Activated CD4-positive, alpha-beta T cell treated with anti-CD3 and anti-CD28 coated beads, Interleukin-2, Interleukin-6, amounts not matched to agents 100 ng/mL and 50 ng/mL, durations not matched to agents 16 hours and 8 hours (primary cell): ENCODE measurements around the gene KCTD4.
"Not testable (repeated sequence)": the region's sequence is repeated elsewhere in the genome, so short reads cannot be mapped to it uniquely, and the experiment has no call there.

Experiments
- DNase-seq: peaks from one replicate; pipeline ENCODE4 v3.0.0-alpha.2; 2020

The KCTD4 gene

DNA sequence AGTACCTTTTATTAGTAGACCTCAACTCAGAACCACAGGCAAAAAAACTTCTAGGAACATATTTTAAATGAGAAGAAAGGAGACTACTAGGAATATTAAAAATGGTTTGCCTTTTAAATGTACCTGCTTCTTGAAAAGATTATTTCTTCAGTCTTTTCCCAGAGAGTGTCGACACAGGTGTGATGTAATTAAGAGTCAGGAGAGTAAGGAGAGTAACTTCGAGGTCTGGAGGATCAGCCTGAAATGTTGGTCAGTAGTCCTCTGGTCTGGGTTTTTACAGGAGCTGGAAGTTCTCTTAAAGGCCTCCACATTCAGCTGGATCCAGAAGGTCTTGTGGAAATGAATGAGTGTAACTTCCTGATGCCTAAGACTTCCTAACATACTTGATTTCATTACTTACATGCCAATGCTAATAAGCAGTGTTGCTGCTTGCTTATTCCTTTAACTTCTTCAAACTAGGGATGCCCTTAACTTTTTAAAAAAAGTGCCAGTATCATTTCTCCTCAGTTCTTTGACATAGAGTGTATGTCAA lies at the start of gene KCTD4:
TSS of gene KCTD4 (minus strand) at position 345 of the 532 bp plus-strand sequence. CDS start 6,478 bp downstream, outside the sequence.
- DNase-seq, result no peak

- DNase-seq, result no peak
Measured at GRCh38 chr13:45249662-45250061, 48.8 kb upstream of the KCTD4 start.

GRCh38 chr13:45244736-45245135 lies 43.9 kb upstream of the KCTD4 start:
- DNase-seq, result not testable (repeated sequence)

DNA sequence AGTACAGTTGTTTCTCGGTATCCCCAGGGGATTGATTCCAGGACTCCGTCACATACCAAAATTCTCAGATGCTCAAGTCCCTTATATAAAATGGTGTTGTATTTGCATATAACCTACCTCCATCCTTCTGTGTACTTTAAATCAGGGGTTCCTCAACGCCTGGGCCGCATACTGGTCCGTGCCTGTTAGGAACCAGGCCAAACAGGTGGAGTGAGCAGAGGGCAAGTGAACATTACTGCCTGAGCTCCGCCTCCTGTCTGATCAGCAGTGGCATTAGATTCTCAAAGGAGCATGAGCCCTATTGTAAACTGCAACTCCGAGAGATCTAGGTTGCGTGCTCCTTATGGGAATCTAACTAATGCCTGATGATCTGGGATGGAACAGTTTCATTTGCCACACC lies 42.2 kb upstream of the KCTD4 start:
- no peak for DNase-seq

- no peak for DNase-seq
Measured at GRCh38 chr13:45242524-45242923, 41.7 kb upstream of the KCTD4 start.

- DNase-seq, result no peak
Measured at GRCh38 chr13:45242070-45242469, 41.2 kb upstream of the KCTD4 start.

GRCh38 chr13:45240143-45240542 lies 39.3 kb upstream of the KCTD4 start:
- DNase-seq, result no peak

GRCh38 chr13:45238945-45239795 lies 38.3 kb upstream of the KCTD4 start:
- DNase-seq, result no peak

- no peak for DNase-seq
Measured at GRCh38 chr13:45232591-45232990, 31.7 kb upstream of the KCTD4 start.

DNA sequence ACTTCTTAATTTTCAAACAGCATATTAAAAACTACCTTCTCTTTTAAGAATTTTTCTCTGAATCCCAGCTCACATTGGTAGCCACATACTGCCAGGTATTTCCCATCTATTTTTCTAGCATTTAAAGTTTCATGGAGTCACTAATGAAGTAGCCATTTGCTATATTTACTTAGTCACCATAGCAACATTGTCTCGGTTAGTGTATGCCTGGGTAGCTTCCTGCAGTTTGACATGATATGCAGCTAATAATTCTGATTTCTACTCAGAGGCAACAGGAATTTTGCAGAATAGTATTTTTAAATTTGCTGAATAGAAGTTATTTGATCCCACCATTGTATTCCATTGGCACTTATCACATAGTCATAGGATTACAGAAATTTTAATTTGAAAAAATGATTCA lies 30.9 kb upstream of the KCTD4 start:
- DNase-seq, result no peak

DNA sequence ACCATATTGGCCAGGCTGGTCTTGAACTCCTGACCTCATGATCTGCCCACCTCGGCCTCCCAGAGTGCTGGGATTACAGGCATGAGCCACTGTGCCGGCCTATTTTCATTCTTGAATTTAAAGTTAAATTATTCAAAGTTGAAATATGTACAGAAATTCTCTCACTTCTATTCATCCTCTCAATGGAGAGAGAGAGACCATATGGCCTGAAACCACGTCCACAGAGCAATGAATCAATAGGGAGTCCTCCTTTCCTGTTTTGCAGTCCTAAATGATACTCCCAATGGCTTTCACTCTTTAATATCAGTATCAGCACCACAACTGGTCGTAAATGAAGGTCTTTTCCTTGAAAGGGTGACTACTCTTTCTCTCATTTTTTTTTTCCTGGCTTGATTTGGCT lies 30.5 kb upstream of the KCTD4 start:
- DNase-seq, result no peak

- no peak for DNase-seq
Measured at GRCh38 chr13:45229172-45229571, 28.3 kb upstream of the KCTD4 start.

DNA sequence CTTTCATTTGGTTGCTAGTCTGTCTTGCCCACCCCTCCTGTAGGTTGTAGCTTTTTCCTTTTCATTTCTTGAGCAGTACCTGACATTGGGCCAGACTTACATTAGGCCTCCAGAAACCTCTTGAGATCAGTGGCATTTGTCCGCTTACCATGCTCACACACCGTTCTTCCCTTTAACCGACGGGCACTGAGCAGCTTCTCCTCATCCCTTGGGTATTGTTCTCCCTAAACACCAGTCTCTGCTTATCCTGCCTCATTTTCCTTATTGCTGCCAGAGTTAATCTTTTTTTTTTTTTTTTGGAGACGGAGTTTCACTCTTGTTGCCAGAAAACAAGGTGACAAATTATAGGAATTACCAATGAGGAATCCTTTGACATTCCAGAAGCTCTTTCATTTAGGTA lies 27.2 kb upstream of the KCTD4 start:
- no peak for DNase-seq

GRCh38 chr13:45226024-45226423 lies 25.2 kb upstream of the KCTD4 start:
- DNase-seq, result no peak

DNA sequence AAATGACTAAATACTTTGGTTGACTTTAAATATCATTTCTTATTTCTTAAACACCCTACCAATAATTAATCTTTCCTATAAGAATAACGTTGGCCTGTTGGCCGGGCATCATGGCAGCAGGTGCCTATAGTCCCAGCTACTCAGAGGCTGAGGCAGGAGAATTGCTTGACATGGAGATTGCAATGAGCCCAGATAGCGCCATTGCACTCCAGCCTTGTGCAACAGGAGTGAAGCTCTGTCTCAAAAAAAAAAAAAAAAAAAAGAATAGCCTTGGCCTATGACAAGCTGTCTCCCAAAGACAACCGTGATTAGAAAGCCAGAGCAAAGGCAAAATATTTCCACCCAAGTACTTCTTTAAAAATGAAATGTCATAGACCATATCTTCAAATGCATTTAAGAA lies 24.5 kb upstream of the KCTD4 start:
- DNase-seq, result no peak

DNA sequence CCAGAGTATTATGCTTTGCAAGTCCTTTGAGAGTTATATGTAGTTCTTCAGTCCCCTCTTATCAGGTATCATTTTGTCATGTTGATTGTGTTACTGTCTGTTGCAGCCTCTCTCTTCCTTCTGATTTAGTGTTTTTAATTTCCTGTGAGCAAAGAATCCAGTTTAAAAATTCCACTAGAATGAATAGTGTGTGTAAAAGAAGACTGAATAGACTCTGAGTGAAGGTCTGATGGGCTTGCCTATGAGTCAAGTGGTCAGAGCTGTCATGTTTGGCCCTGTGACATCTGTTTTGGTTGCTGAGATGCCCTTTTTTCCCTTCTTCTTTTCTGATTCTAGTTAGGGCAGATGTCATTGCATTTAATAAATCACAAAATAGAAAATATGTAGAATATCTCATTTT lies 23.3 kb upstream of the KCTD4 start:
- DNase-seq, result no peak

GRCh38 chr13:45222919-45223318 lies 22.1 kb upstream of the KCTD4 start:
- no peak for DNase-seq

GRCh38 chr13:45222516-45222915 lies 21.7 kb upstream of the KCTD4 start:
- DNase-seq, result no peak

DNA sequence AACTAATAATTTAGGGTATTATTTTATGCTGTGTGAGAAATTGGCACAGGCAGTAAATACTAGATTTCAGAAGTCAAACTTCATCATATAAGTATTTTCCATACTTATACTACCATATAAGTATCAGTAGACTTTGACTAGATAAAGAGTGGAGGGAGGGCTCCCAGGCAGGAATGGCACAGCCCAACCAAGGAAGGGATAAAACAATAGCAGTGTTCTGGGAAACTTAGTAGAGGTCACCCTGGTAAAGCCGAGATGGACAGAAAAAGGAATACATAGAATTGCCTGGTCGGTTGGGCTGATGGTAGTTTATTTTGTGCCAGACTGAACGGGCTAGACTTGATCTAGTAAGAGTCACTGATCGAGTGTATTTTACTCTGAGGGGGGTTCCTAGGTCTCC lies 19.6 kb upstream of the KCTD4 start:
- no peak for DNase-seq

DNA sequence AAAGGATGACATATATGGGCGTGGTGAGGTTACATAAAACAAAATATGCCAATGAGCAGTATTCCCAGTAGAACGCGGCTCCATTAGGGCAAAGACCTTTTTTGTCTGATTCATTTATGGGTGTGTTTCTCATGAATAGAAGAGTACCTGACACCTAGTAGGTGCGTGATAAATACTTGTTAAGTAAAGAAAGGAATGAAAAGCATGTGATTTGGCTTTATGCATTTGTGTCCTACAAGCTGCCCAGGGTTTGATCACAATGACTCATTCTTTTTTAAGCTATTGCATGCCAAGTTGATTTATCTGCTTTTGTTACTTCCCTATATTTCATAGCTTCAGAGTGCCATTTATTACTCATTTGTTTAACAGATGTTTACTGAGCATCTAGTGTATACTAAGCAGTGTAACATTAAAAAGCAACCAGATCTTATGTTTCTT lies 19.1 kb upstream of the KCTD4 start:
- no peak for DNase-seq

GRCh38 chr13:45219123-45219891 lies 18.5 kb upstream of the KCTD4 start:
- no peak for DNase-seq

DNA sequence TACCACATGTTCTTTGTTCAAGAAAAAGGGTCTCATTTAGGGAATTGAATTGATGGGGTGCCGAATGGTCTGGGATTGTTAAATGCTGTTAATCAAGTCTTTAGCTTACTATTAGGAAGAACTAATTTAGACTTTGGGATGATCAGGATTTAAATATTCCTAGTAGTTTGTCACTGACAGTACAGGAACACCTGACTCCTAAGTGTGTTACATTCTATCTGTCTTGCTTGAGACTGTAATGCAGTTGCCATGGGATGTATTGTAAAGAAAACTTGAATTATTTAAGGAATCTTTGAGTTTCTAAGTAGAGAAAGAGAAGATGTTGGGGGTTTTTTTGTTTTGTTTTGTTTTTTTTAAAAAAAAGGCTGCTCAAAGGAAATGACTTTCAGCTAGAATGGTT lies 17.8 kb upstream of the KCTD4 start:
- no peak for DNase-seq

GRCh38 chr13:45216193-45216592 lies 15.3 kb upstream of the KCTD4 start:
- no peak for DNase-seq
